H9 (cell line): ENCODE data around the gene PGA4. TPM values are rescaled to one million over a fixed set of nuclear protein-coding genes. Genes with fewer than 3 reads are reported as not detected.

Experiments used
- DNase-seq: peaks from one replicate; pipeline ENCODE4 v3.0.0-alpha.2; 2017
- H2AFZ ChIP-seq: one replicate; pipeline ENCODE4 v1.6.1; 2013; ENCODE audit warnings: mild to moderate bottlenecking, low read length, control low read depth, moderate library complexity
- H2AK5ac ChIP-seq: 2 replicates; pipeline ENCODE4 v1.6.1; 2013; ENCODE audit warnings: low read length, control low read depth, mixed read lengths; ENCODE audit not compliant: insufficient read length
- H2BK120ac ChIP-seq: one replicate; pipeline ENCODE4 v1.6.1; 2013; ENCODE audit warnings: low read depth, mild to moderate bottlenecking, low read length, control low read depth, inconsistent platforms; ENCODE audit not compliant: poor library complexity, severe bottlenecking
- H2BK12ac ChIP-seq: 2 replicates; pipeline ENCODE4 v1.6.1; 2013; ENCODE audit warnings: low read length, control low read depth, mixed read lengths, low read depth; ENCODE audit not compliant: insufficient read length
- H2BK15ac ChIP-seq: 2 replicates; pipeline ENCODE4 v1.6.1; 2013; ENCODE audit warnings: low read depth, low read length, control low read depth
- H2BK20ac ChIP-seq: one replicate; pipeline ENCODE4 v1.6.1; 2013; ENCODE audit warnings: low read depth, mild to moderate bottlenecking, low read length, control low read depth, inconsistent platforms; ENCODE audit not compliant: poor library complexity, severe bottlenecking
- H2BK5ac ChIP-seq: 2 replicates; pipeline ENCODE4 v1.6.1; 2013; ENCODE audit warnings: low read length, control low read depth, mixed read lengths; ENCODE audit not compliant: insufficient read length
- H3K14ac ChIP-seq: 2 replicates; pipeline ENCODE4 v1.6.1; 2013; ENCODE audit warnings: low read length, control low read depth; ENCODE audit not compliant: insufficient read depth
- H3K18ac ChIP-seq: 2 replicates; pipeline ENCODE4 v1.6.1; 2013; ENCODE audit warnings: low read depth, mild to moderate bottlenecking, mixed read lengths, low read length, control low read depth; ENCODE audit not compliant: insufficient read length
- H3K23ac ChIP-seq: 2 replicates; pipeline ENCODE4 v1.6.1; 2013; ENCODE audit warnings: low read length, control low read depth, mixed read lengths, low read depth; ENCODE audit not compliant: insufficient read length
- H3K23me2 ChIP-seq: 2 replicates; pipeline ENCODE4 v1.6.1; 2013; ENCODE audit warnings: low read depth, mild to moderate bottlenecking, mixed read lengths, low read length, control low read depth; ENCODE audit not compliant: insufficient read length, poor library complexity, severe bottlenecking
- H3K27ac ChIP-seq: 2 replicates; pipeline ENCODE4 v1.5.1; 2013; ENCODE audit warnings: low read length, control low read depth, mixed read lengths, low read depth; ENCODE audit not compliant: insufficient read length
- H3K27me3 ChIP-seq: 2 replicates; pipeline ENCODE4 v1.6.1; 2013; ENCODE audit warnings: low read length, control low read depth, inconsistent platforms; ENCODE audit not compliant: insufficient read depth
- H3K4ac ChIP-seq: 2 replicates; pipeline ENCODE4 v1.6.1; 2013; ENCODE audit warnings: low read depth, mild to moderate bottlenecking, control low read depth, inconsistent platforms, low read length, moderate library complexity
- H3K4me1 ChIP-seq: 2 replicates; pipeline ENCODE4 v1.6.1; 2013; ENCODE audit warnings: low read length, control low read depth, inconsistent platforms; ENCODE audit not compliant: insufficient read depth
- H3K4me2 ChIP-seq: 2 replicates; pipeline ENCODE4 v1.6.1; 2013; ENCODE audit warnings: low read length, control low read depth, mixed read lengths; ENCODE audit not compliant: insufficient read length, insufficient read depth
- H3K56ac ChIP-seq: 2 replicates; pipeline ENCODE4 v1.6.1; 2013; ENCODE audit warnings: low read depth, mild to moderate bottlenecking, mixed read lengths, low read length, control low read depth; ENCODE audit not compliant: insufficient read length
- H3K79me1 ChIP-seq: 2 replicates; pipeline ENCODE4 v1.6.1; 2013; ENCODE audit warnings: low read depth, mild to moderate bottlenecking, moderate library complexity, low read length, control low read depth, inconsistent platforms; ENCODE audit not compliant: insufficient read depth, poor library complexity, severe bottlenecking
- H3K79me2 ChIP-seq: 2 replicates; pipeline ENCODE4 v1.6.1; 2013; ENCODE audit warnings: low read length, control low read depth, inconsistent platforms; ENCODE audit not compliant: insufficient read depth
- H3K9ac ChIP-seq: 2 replicates; pipeline ENCODE4 v1.6.1; 2013; ENCODE audit warnings: low read length, control low read depth, mixed read lengths; ENCODE audit not compliant: insufficient read length; ENCODE audit errors: extremely low read depth
- H3K9me3 ChIP-seq: one replicate; pipeline ENCODE4 v1.6.1; 2013; ENCODE audit warnings: low read depth, low read length, inconsistent platforms; ENCODE audit not compliant: control insufficient read depth
- H3T11ph ChIP-seq: one replicate; pipeline ENCODE4 v1.6.1; 2013; ENCODE audit warnings: mild to moderate bottlenecking, low read length, control low read depth, inconsistent platforms
- H4K20me1 ChIP-seq: one replicate; pipeline ENCODE4 v1.6.1; 2013; ENCODE audit not compliant: control insufficient read depth, insufficient read length, insufficient read depth
- H4K5ac ChIP-seq: 2 replicates; pipeline ENCODE4 v1.6.1; 2013; ENCODE audit warnings: low read depth, mild to moderate bottlenecking, mixed read lengths, low read length, control low read depth; ENCODE audit not compliant: insufficient read length
- H4K8ac ChIP-seq: replicated peaks from 2 replicates; pipeline ENCODE4 v1.6.1; 2013; ENCODE audit warnings: low read length, control low read depth, mixed read lengths, low read depth; ENCODE audit not compliant: insufficient read length
- H4K91ac ChIP-seq: 2 replicates; pipeline ENCODE4 v1.6.1; 2013; ENCODE audit warnings: low read depth, mild to moderate bottlenecking, moderate library complexity, mixed read lengths, low read length, control low read depth; ENCODE audit not compliant: insufficient read length
- H3K27ac Mint-ChIP-seq, 3 experiments: 2 replicates in 2 of 3; 3 replicates in 1 of 3; pipeline ENCODE4 v1.8.0; 2020 to 2021; ENCODE audit warnings: mixed read lengths in 3 of 3, mild to moderate bottlenecking in 1 of 3, moderate library complexity in 1 of 3
- H3K27me3 Mint-ChIP-seq: 2 replicates; pipeline ENCODE4 v1.8.0; 2021; ENCODE audit warnings: low read depth, mild to moderate bottlenecking, moderate library complexity, mixed read lengths
- H3K36me3 Mint-ChIP-seq, 3 experiments: 2 replicates in 2 of 3; 3 replicates in 1 of 3; pipeline ENCODE4 v1.8.0; 2020 to 2021; ENCODE audit warnings: low read depth in 3 of 3, mixed read lengths in 3 of 3; ENCODE audit not compliant: insufficient read depth in 1 of 3
- H3K4me1 Mint-ChIP-seq, 2 experiments: 2 replicates each; pipeline ENCODE4 v1.8.0; 2020; ENCODE audit warnings: mixed read lengths in 2 of 2
- H3K4me3 Mint-ChIP-seq, 2 experiments: 2 replicates in 1 of 2; 3 replicates in 1 of 2; pipeline ENCODE4 v1.8.0; 2020 to 2021; ENCODE audit warnings: mild to moderate bottlenecking in 2 of 2, mixed read lengths in 2 of 2, moderate library complexity in 1 of 2
- H3K9me3 Mint-ChIP-seq, 2 experiments: 2 replicates in 1 of 2; 3 replicates in 1 of 2; pipeline ENCODE4 v1.8.0; 2020; ENCODE audit warnings: mild to moderate bottlenecking in 2 of 2, mixed read lengths in 2 of 2, moderate library complexity in 1 of 2
- WGBS: extraction: QIAGEN DNeasy Blood & Tissue Kit; methylation state at CpG from one replicate; pipeline ENCODE4 v1.1.7; 2013; ENCODE audit warnings: missing lambda C conversion rate, low lambda C conversion rate, mixed read lengths; ENCODE audit not compliant: insufficient read length; ENCODE audit errors: extremely low coverage; 5-methylcytosine and 5-hydroxymethylcytosine counted together
- total RNA-seq: library from RNA; stranded (reverse); gene quantifications from 2 replicates; pipeline ENCODE4 v1.2.1, GENCODE V29; 2021
- TF ChIP-seq, protein P1 (sequence below): fragments of 200-600 bp; sonication (generic); conservative IDR thresholded peaks from 3 replicates; pipeline ENCODE4 v1.8.0; 2021; ENCODE audit warnings: antibody characterized with exemption, mild to moderate bottlenecking

The PGA4 gene
- total RNA-seq, 1 experiment from 2014 or later, result not detected

GRCh38 chr11:61258546-61258945 is 36.4 kb downstream of the PGA4 start:
- H2BK15ac ChIP-seq, result no peak overlapping the region
- H3K4me1 ChIP-seq, result no peaks in the 10 kb centered on the region
- no peak overlapping the region for H3T11ph ChIP-seq
- no peak overlapping the region for H3K4me2 ChIP-seq
- no peaks in the 10 kb centered on the region for H3K9me3 ChIP-seq
- no peak overlapping the region for H4K8ac ChIP-seq
- Mint-ChIP-seq H3K27ac (no peak overlapping the region), H3K9me3 (no peaks in the 10 kb centered on the region), H3K4me1 (peaks cover 0 to 3% of the 10 kb centered on the region in 2 experiments; a peak in 1 of 4 replicates), H3K36me3 (peaks cover 0 to 5% (median 0%) of the 10 kb centered on the region in 3 experiments; a peak in 2 of 7 replicates), H3K27me3 (no peaks in the 10 kb centered on the region), H3K4me3 (no peak overlapping the region)
- no peak overlapping the region for H3K56ac ChIP-seq
- no peak overlapping the region for H4K91ac ChIP-seq
- TF ChIP-seq, protein P1, sequence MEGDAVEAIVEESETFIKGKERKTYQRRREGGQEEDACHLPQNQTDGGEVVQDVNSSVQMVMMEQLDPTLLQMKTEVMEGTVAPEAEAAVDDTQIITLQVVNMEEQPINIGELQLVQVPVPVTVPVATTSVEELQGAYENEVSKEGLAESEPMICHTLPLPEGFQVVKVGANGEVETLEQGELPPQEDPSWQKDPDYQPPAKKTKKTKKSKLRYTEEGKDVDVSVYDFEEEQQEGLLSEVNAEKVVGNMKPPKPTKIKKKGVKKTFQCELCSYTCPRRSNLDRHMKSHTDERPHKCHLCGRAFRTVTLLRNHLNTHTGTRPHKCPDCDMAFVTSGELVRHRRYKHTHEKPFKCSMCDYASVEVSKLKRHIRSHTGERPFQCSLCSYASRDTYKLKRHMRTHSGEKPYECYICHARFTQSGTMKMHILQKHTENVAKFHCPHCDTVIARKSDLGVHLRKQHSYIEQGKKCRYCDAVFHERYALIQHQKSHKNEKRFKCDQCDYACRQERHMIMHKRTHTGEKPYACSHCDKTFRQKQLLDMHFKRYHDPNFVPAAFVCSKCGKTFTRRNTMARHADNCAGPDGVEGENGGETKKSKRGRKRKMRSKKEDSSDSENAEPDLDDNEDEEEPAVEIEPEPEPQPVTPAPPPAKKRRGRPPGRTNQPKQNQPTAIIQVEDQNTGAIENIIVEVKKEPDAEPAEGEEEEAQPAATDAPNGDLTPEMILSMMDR, result no peak
- WGBS, result no CpG with 5 or more reads among the region's 9 CpGs
- no peak overlapping the region for H3K23ac ChIP-seq
- H3K79me2 ChIP-seq, result no peaks in the 10 kb centered on the region
- H2BK20ac ChIP-seq, result no peak overlapping the region
- no peak overlapping the region for H3K18ac ChIP-seq
- H2BK5ac ChIP-seq, result no peak overlapping the region
- H3K23me2 ChIP-seq, result no peaks in the 10 kb centered on the region
- no peak overlapping the region for H2BK120ac ChIP-seq
- no peak overlapping the region for H2AK5ac ChIP-seq
- no peak overlapping the region for H3K27ac ChIP-seq
- no peak overlapping the region for H4K5ac ChIP-seq
- H2BK12ac ChIP-seq, result no peak overlapping the region
- no peak overlapping the region for H3K4ac ChIP-seq
- H3K79me1 ChIP-seq, result no peaks in the 10 kb centered on the region
- no peak overlapping the region for H3K9ac ChIP-seq
- H3K14ac ChIP-seq, result no peak overlapping the region
- no peaks in the 10 kb centered on the region for H4K20me1 ChIP-seq
- no peak overlapping the region for H2AFZ ChIP-seq
- no peak for DNase-seq
- H3K27me3 ChIP-seq, result no peaks in the 10 kb centered on the region
